Nephron (organoid): ENCODE data around the gene FTO.
"Not testable (repeated sequence)": the region's sequence is repeated elsewhere in the genome, so short reads cannot be mapped to it uniquely, and the experiment has no call there.

Source experiments
- H3K27ac Mint-ChIP-seq, 3 experiments: 2 replicates each; pipeline ENCODE4 v1.8.0; 2020; ENCODE audit warnings: mixed read lengths in 3 of 3, mild to moderate bottlenecking in 2 of 3, moderate library complexity in 1 of 3
- H3K27me3 Mint-ChIP-seq: 2 replicates; pipeline ENCODE4 v1.8.0; 2021; ENCODE audit warnings: low read depth, mild to moderate bottlenecking, moderate library complexity, mixed read lengths
- H3K36me3 Mint-ChIP-seq: 2 replicates; pipeline ENCODE4 v1.8.0; 2020; ENCODE audit warnings: low read depth, mixed read lengths
- H3K4me1 Mint-ChIP-seq: 2 replicates; pipeline ENCODE4 v1.8.0; 2020; ENCODE audit warnings: mixed read lengths
- H3K4me3 Mint-ChIP-seq, 3 experiments: 2 replicates each; pipeline ENCODE4 v1.8.0; 2020; ENCODE audit warnings: mild to moderate bottlenecking in 3 of 3, mixed read lengths in 3 of 3, moderate library complexity in 2 of 3
- H3K9me3 Mint-ChIP-seq: 2 replicates; pipeline ENCODE4 v1.8.0; 2020; ENCODE audit warnings: mixed read lengths
- CTCF ChIP-seq, 3 experiments: fragments of 200-600 bp; sonication (generic); IDR thresholded peaks; one replicate each; pipeline ENCODE4 v1.5.0; 2021; ENCODE audit warnings: antibody characterized with exemption in 3 of 3; ENCODE audit not compliant: unreplicated experiment in 3 of 3

FTO gene

DNA sequence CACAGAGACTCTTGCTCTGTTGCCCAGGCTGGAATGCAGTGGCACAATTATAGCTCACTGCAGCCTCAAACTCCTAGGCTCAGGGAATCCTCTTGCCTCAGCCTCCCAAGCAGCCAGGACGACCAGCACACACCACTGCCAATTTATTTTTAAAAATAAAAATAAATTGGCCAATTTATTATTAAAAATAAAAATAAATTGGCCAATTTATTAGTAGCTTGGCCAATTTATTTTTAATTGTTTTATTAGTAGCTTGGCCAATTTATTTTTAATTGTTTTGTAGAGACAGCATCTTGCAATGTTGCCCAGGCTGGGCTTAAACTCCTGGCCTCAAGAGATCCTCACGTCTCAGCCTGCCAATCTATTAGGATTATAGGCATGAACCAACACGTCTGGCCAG lies 184.3 kb downstream of the FTO start:
- H3K9me3 Mint-ChIP-seq = no peaks in the 10 kb centered on the region
- peaks cover 12% of the 10 kb centered on the region for H3K4me1 Mint-ChIP-seq
- H3K4me3 Mint-ChIP-seq = no peak overlapping the region
- peaks cover 3% of the 10 kb centered on the region for H3K27me3 Mint-ChIP-seq
- H3K36me3 Mint-ChIP-seq = peaks cover 30% of the 10 kb centered on the region
- TF ChIP-seq CTCF (IDR thresholded peaks at IDR 0.05; ENCODE audit: unreplicated experiment in 3 of 3) = no peak
- H3K27ac Mint-ChIP-seq = no peak overlapping the region

- not testable (repeated sequence) for H3K4me3 Mint-ChIP-seq, H3K27me3 Mint-ChIP-seq, H3K27ac Mint-ChIP-seq, H3K9me3 Mint-ChIP-seq
- Mint-ChIP-seq H3K4me1 (peaks cover 34% of the 10 kb centered on the region), H3K36me3 (peaks cover 12% of the 10 kb centered on the region)
Measured at GRCh38 chr16:53890877-53891276, 186.9 kb downstream of the FTO start.

DNA sequence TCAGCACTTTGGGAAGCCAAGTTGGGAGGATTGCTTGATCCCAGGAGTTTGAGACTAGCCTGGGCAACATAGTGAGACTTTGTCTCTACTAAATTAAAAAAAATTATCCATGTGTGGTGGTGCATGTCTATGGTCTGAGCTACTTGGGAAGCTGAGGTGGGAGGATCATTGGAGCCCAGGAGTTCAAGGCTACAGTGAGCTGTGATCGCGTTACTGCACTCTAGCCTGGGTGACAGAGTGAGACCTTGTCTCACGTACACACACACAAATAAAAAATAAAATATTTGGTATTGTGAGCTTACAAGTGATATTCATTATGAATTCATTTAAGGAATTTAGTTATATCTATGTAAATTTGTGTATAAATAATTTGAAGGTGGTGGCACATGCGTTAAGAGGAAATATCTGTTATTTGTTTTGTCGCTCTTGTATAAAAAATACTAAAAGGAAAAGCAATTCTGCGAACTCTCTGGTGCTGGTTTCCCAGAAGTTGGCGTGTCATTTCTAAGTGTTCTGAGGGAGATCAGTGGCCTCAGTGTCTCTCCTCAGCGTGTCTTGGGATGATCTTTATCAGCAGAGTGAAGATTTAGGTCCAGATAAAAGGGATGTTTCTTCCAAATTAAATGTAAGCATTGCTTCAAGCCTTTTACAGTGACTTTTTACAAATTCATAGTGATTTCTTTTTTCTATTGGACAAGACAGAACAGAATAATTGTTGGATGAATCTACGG lies 187.6 kb downstream of the FTO start:
- no peaks in the 10 kb centered on the region for H3K9me3 Mint-ChIP-seq
- peaks cover 11% of the 10 kb centered on the region for H3K36me3 Mint-ChIP-seq
- H3K27ac Mint-ChIP-seq = no peak overlapping the region
- H3K4me1 Mint-ChIP-seq = peaks cover 36% of the 10 kb centered on the region
- H3K4me3 Mint-ChIP-seq = no peak overlapping the region
- H3K27me3 Mint-ChIP-seq = peaks cover 3% of the 10 kb centered on the region
- no peak for TF ChIP-seq CTCF (IDR thresholded peaks at IDR 0.05; ENCODE audit: unreplicated experiment in 3 of 3)

DNA sequence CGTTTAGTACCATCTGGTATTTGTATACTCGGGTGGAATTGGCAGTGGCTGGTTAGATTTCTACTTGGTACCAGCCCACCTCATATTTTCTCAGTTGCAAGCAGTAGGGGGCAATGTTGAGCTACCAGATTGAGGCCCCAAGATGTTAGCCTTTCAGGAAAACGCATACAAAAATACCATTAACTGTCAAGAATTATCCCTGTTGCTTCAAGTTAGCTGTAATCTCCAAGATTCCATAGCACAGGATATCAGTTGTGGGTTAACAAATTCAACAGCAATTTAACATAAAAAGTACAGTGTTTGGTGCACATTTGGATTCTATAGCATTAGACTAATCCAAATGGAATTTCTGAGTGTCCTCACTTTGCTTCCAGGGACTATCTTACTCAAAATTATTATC lies 188.2 kb downstream of the FTO start:
- peaks cover 3% of the 10 kb centered on the region for H3K27me3 Mint-ChIP-seq
- H3K4me3 Mint-ChIP-seq = no peak overlapping the region
- H3K9me3 Mint-ChIP-seq = no peaks in the 10 kb centered on the region
- H3K27ac Mint-ChIP-seq = no peak overlapping the region
- peak; percentile 71 to 78 (median 74) for TF ChIP-seq CTCF (IDR thresholded peaks at IDR 0.05; ENCODE audit: unreplicated experiment in 3 of 3)
- H3K4me1 Mint-ChIP-seq = peaks cover 42% of the 10 kb centered on the region
- H3K36me3 Mint-ChIP-seq = peaks cover 5% of the 10 kb centered on the region

DNA sequence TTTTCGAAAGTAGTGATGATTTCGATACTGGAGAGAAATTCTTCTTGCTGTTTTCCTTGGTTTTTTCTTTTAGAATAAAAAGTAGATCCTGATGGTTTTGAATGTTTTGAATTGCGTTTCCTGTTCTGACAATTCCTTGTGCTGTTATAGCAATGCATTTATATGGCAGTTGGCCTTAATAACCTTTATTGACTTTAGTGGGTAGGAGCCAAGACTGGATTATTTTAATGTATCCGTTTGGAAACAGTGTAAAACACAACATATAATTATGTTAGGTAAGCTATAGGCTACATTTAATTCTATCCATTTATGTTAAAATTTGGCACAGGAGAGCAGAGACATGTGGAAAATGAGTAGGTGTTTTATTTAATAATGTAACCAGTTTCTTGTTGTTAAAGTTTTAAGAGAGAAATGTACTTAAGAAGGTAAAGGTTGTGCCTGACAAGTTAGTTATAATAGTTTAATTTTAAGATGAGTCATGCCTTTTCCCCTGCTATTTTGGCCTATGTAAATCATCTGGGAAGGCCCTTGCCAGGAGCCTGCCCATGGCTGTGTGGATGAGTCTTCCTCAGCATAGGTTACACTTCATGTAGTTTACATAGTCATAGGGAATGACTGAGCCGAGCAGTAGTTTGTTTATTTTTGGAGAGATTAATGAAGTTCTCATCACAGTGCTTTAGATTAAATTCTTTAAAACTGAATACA lies 189.9 kb downstream of the FTO start:
- TF ChIP-seq CTCF (IDR thresholded peaks at IDR 0.05; ENCODE audit: unreplicated experiment in 3 of 3) = no peak
- peaks cover 52% of the 10 kb centered on the region for H3K4me1 Mint-ChIP-seq
- H3K36me3 Mint-ChIP-seq = peaks cover 5% of the 10 kb centered on the region
- peak overlapping the region in 2 of 3 experiments; percentile 7 to 15 for H3K27ac Mint-ChIP-seq
- H3K4me3 Mint-ChIP-seq = no peak overlapping the region
- no peaks in the 10 kb centered on the region for H3K9me3 Mint-ChIP-seq
- peaks cover 3% of the 10 kb centered on the region for H3K27me3 Mint-ChIP-seq

DNA sequence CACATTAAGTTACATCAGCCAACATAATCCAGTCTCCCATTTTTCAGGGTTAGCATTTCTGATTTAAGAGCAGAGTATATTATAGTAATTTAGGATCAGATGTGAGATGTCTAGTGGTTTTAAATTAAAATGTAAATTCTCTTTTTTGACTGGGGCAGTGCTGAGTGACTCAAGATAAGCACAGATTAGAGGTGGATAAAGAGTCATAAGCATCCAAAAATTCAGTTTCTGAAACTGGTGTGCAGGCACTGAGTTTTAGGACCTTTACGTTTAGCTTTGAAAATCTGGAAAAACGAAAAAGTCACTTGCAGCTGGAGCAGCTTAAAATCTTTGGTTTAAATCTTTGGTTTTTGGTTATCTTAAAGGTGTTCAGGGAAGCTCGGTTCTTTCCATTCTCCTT lies 190.7 kb downstream of the FTO start:
- Mint-ChIP-seq H3K36me3 (no peaks in the 10 kb centered on the region), H3K27me3 (no peaks in the 10 kb centered on the region), H3K27ac (no peak overlapping the region), H3K4me3 (no peak overlapping the region), H3K9me3 (no peaks in the 10 kb centered on the region), H3K4me1 (peaks cover 52% of the 10 kb centered on the region)
- no peak for TF ChIP-seq CTCF (IDR thresholded peaks at IDR 0.05; ENCODE audit: unreplicated experiment in 3 of 3)
